ENCODE measurements around the gene FGR. TPM values are rescaled to one million over a fixed set of nuclear protein-coding genes. Genes with fewer than 3 reads are reported as not detected.

The FGR gene
- total and polyA plus RNA-seq, 2 of the 13 experiments (the other 11 are each of a cell fraction or from before 2014, with no cell fraction given): not detected

DNA sequence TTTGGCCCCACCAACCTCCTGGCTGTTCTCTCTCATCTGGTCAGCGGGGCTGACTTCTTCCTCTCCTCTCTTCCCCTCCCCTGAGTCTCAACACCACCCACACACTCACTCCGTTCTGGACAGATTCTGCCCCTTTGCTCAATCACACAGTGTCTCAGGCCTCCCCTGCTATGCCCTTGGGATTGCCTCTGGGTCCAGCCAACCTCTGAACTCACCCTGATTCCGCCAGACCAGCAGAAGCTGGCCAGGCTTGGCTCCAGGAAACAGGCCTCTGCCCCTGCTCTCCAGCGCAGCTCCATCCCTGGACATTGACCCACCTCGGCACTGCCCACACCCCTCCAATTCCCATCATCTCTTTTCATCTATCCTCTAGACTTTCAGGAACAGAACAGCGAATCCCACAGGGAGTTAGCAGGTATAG, 53.2 kb downstream of the FGR start:
- H3K4me3 ChIP-seq (replicated peaks in 1 of 3; ENCODE audit: insufficient read depth in 1 of 3, low read depth in 2 of 3, low read length in 3 of 3): no peak overlapping the region
- H2AFZ ChIP-seq (ENCODE audit: low read length): no peak overlapping the region
- ChIA-PET CTCF (ENCODE audit: low intra/inter-chr PET ratio, low total read pairs) (no interaction called here), POLR2A (interaction anchor here (0.9 to 2.2 kb wide), 5 partner anchors 10 to 25 kb away, joined by 3 to 15 read pairs (median 3); no protein-coding TSS in a partner anchor)
- in situ Hi-C loops (cut with HindIII; ENCODE audit: extremely low pct_ligation_motif_present, low pct_unique_long_range_greater_than_20kb): no loop called here
- peaks cover 69% of the 10 kb centered on the region for H3K4me1 ChIP-seq (ENCODE audit: insufficient read depth, low read length)
- 11% methylated on average over 6 of the region's 6 CpGs for WGBS (ENCODE audit: low lambda C conversion rate)
- H3K9me3 ChIP-seq (ENCODE audit: low read length): no peaks in the 10 kb centered on the region
- DNase-seq (ENCODE audit: low spot score) (no peak), ATAC-seq (peak; percentile 91), FAIRE-seq (peak; percentile 79)
- peak overlapping the region; percentile 41 for H3K27ac ChIP-seq (ENCODE audit: extremely low read length, insufficient read depth, low read length)
- peaks cover 17% of the 10 kb centered on the region; the same call in 1 of the 2 replicates for H4K20me1 ChIP-seq (ENCODE audit: insufficient read depth, low read length)
- no peaks in the 10 kb centered on the region for H3K36me3 ChIP-seq (replicated peaks in 1 of 2; ENCODE audit: control insufficient read depth in 1 of 2, insufficient read depth in 2 of 2, low read length in 2 of 2)
- peak overlapping the region; percentile 15; the same call in 1 of the 2 replicates for H3K9ac ChIP-seq (ENCODE audit: insufficient read depth, low read depth, low read length)
- H3K4me2 ChIP-seq (ENCODE audit: low read depth, low read length): peak overlapping the region; percentile 62
- BruUV-seq (replicated peaks): no TSS peak
- peaks cover 8% of the 10 kb centered on the region for H3K79me2 ChIP-seq (ENCODE audit: insufficient read depth, low read length)
- intact Hi-C loops (cut with micrococcal nuclease; ENCODE audit: unreplicated experiment): no loop called here
- H3K27me3 ChIP-seq (ENCODE audit: control insufficient read depth in 1 of 2, insufficient read depth in 2 of 2, low read length in 2 of 2): no peaks in the 10 kb centered on the region
- TF ChIP-seq ZFP1 (CRISPR knock-in tag; IDR thresholded peaks at IDR 0.05) (no peak), ZNF614 (CRISPR knock-in tag; IDR thresholded peaks at IDR 0.05; ENCODE audit: borderline replicate concordance) (no peak), ZSCAN29 (CRISPR knock-in tag; conservative IDR thresholded peaks at IDR 0.05) (no peak), KDM3A (CRISPR knock-in tag; IDR thresholded peaks at IDR 0.05; ENCODE audit: low read depth) (no peak), SP4 (CRISPR knock-in tag; IDR thresholded peaks at IDR 0.05) (no peak), ZNF337 (CRISPR knock-in tag; IDR thresholded peaks at IDR 0.05; ENCODE audit: borderline replicate concordance, low read depth) (no peak), STAT5B (CRISPR knock-in tag; IDR thresholded peaks at IDR 0.05) (no peak), ERF (CRISPR knock-in tag; IDR thresholded peaks at IDR 0.05) (no peak), ARNT2 (CRISPR knock-in tag; IDR thresholded peaks at IDR 0.05; ENCODE audit: low read depth) (0 out of 2 replicates have a peak, but pooled peaks have one; percentile 36), TBL1XR1 (IDR thresholded peaks at IDR 0.05; ENCODE audit: borderline replicate concordance, low read length, partially characterized antibody) (no peak), RFX3 (CRISPR knock-in tag; IDR thresholded peaks at IDR 0.05) (no peak), CENPT (CRISPR knock-in tag; IDR thresholded peaks at IDR 0.05; ENCODE audit: low read depth) (no peak), ZFX (CRISPR knock-in tag; IDR thresholded peaks at IDR 0.05; ENCODE audit: low read depth) (peak; percentile 82), TAF1 (CRISPR knock-in tag; IDR thresholded peaks at IDR 0.05) (no peak), SMARCC2 (IDR thresholded peaks at IDR 0.05) (no peak), MED1 (CRISPR knock-in tag; IDR thresholded peaks at IDR 0.05) (peak; percentile 45; the same call in 1 of the 2 replicates), KDM1A (CRISPR knock-in tag; IDR thresholded peaks at IDR 0.05) (0 out of 2 replicates have a peak, but pooled peaks have one; percentile 47), KDM5B (CRISPR knock-in tag; IDR thresholded peaks at IDR 0.05; ENCODE audit: borderline replicate concordance) (no peak), TEAD3 (CRISPR knock-in tag; optimal IDR thresholded peaks at IDR 0.05; ENCODE audit: borderline replicate concordance) (peak; percentile 41), ZNF615 (CRISPR knock-in tag; IDR thresholded peaks at IDR 0.05; ENCODE audit: borderline replicate concordance) (no peak), ZNF292 (CRISPR knock-in tag; IDR thresholded peaks at IDR 0.05; ENCODE audit: borderline replicate concordance, low read depth) (peak; percentile 74; the same call in 1 of the 2 replicates), NR2F2 (IDR thresholded peaks at IDR 0.05; ENCODE audit: borderline replicate concordance, low read depth) (no peak), ZNF251 (CRISPR knock-in tag; IDR thresholded peaks at IDR 0.05) (no peak), ZNF703 (CRISPR knock-in tag; IDR thresholded peaks at IDR 0.05; ENCODE audit: borderline replicate concordance) (no peak), KAT8 (CRISPR knock-in tag; IDR thresholded peaks at IDR 0.05) (no peak), THAP7 (CRISPR knock-in tag; IDR thresholded peaks at IDR 0.05) (no peak), STAG1 (CRISPR knock-in tag; IDR thresholded peaks at IDR 0.05) (peak; percentile 29; the same call in 1 of the 2 replicates)
- TF ChIP-seq, protein P1, sequence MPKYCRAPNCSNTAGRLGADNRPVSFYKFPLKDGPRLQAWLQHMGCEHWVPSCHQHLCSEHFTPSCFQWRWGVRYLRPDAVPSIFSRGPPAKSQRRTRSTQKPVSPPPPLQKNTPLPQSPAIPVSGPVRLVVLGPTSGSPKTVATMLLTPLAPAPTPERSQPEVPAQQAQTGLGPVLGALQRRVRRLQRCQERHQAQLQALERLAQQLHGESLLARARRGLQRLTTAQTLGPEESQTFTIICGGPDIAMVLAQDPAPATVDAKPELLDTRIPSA (CRISPR knock-in tag; IDR thresholded peaks at IDR 0.05; ENCODE audit: borderline replicate concordance): no peak
